Naive B cell (primary cell): ENCODE results near the gene XPNPEP3. TPM values are rescaled to one million over a fixed set of nuclear protein-coding genes. Genes with fewer than 3 reads are reported as not detected.
"Not testable (repeated sequence)": the region's sequence is repeated elsewhere in the genome, so short reads cannot be mapped to it uniquely, and the experiment has no call there.

Experiments
- ATAC-seq, 2 donors: fragments of 150-1000 bp; cut with Tn5 transposase; 2 replicates each; pipeline ENCODE4 v1.10.0; 2021; ENCODE audit warnings: low read depth in 2 of 2, mild to moderate bottlenecking in 2 of 2, moderate library complexity in 2 of 2
- DNase-seq: peaks from one replicate; pipeline ENCODE4 v3.0.0; 2022
- H3K27ac Mint-ChIP-seq, 6 donors: one replicate each; pipeline ENCODE4 v1.8.0; 2020 to 2022; ENCODE audit warnings: mild to moderate bottlenecking in 6 of 6, mixed read lengths in 6 of 6, moderate library complexity in 5 of 6, inconsistent platforms in 2 of 6
- H3K27me3 Mint-ChIP-seq, 3 donors: one replicate each; pipeline ENCODE4 v1.8.0; 2021 to 2022; ENCODE audit warnings: mixed read lengths in 3 of 3, mild to moderate bottlenecking in 1 of 3
- H3K36me3 Mint-ChIP-seq, 2 donors: one replicate each; pipeline ENCODE4 v1.8.0; 2020 to 2022; ENCODE audit warnings: mixed read lengths in 2 of 2, inconsistent platforms in 1 of 2, mild to moderate bottlenecking in 1 of 2
- H3K4me1 Mint-ChIP-seq, 3 donors: one replicate each; pipeline ENCODE4 v1.8.0; 2020 to 2022; ENCODE audit warnings: mixed read lengths in 3 of 3, inconsistent platforms in 1 of 3, mild to moderate bottlenecking in 1 of 3, moderate library complexity in 1 of 3
- H3K4me3 Mint-ChIP-seq, 8 donors: one replicate each; pipeline ENCODE4 v1.8.0; 2020 to 2022; ENCODE audit warnings: mild to moderate bottlenecking in 8 of 8, mixed read lengths in 8 of 8, moderate library complexity in 8 of 8, inconsistent platforms in 2 of 8
- H3K9me3 Mint-ChIP-seq, 7 donors: one replicate each; pipeline ENCODE4 v1.8.0; 2020 to 2022; ENCODE audit warnings: mixed read lengths in 7 of 7, mild to moderate bottlenecking in 5 of 7, inconsistent platforms in 2 of 7, moderate library complexity in 1 of 7
- polyA plus RNA-seq, 6 donors: library from polyadenylated mRNA; unstranded; fragments of 300-500 nt; fragmentation: Illumina TruSeq; gene quantifications; one replicate each; pipeline ENCODE4 v1.2.3, GENCODE V29; 2021; ENCODE audit warnings: low read depth in 6 of 6

Gene XPNPEP3
- polyA plus RNA-seq, 6 donors from 2014 or later, result 2.5 to 14.9 (median 7.8) TPM

DNA sequence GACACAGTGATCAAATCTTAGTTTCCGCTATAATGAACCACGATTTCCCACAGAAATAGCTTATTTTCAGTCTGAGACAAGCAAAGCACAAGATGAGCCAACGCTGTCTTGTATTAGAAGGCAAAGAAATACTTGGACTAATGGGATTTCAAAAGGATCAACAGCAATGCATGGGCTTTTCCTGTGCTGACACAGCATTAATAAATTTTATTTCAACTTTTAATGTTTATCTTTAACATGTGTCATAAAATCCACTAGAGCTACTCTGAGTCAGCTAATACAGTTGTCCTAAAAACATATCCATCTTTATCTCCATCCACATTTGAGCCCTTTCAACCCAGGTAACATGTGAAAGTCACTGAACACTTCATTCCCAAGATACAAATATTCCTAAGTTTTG, 22.3 kb upstream of the XPNPEP3 start:
- peaks cover 0 to 2% (median 0%) of the 10 kb centered on the region in 3 donors for H3K4me1 Mint-ChIP-seq
- peak overlapping the region in 2 of 6 donors; percentile 22 to 30 for H3K27ac Mint-ChIP-seq
- peaks cover 10 to 12% of the 10 kb centered on the region in 2 donors for H3K36me3 Mint-ChIP-seq

DNA sequence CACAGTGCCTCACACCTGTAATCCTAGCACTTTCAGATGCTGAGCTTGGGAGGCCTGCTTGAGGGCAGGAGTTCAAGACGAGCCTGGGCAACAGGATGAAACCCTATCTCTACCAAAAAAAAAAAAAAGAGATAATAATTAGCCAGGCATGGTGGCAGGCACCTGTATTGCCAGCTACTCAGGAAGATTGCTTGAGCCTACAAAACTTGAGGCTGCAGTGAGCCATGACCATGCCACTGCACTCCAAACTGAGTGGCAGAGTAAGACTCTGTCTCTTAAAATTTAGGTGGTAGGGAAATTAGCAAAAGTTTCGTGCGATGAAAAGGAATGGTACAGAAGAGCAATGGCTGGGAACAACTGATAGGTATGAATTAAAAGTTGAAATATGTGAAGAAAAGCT, 18.5 kb upstream of the XPNPEP3 start:
- H3K36me3 Mint-ChIP-seq, result peaks cover 16 to 22% of the 10 kb centered on the region in 2 donors
- H3K4me1 Mint-ChIP-seq, result peaks cover 0 to 6% (median 2%) of the 10 kb centered on the region in 3 donors
- H3K27ac Mint-ChIP-seq, result peak overlapping the region in 1 of 6 donors; percentile 22
- no peak for DNase-seq
- no peak for ATAC-seq
- no peaks in the 10 kb centered on the region for H3K9me3 Mint-ChIP-seq
- H3K4me3 Mint-ChIP-seq, result no peak overlapping the region
- no peaks in the 10 kb centered on the region for H3K27me3 Mint-ChIP-seq

More for the DNA sequence above, 22.3 kb upstream of the XPNPEP3 start:
- DNase-seq, result no peak
- H3K9me3 Mint-ChIP-seq, result no peaks in the 10 kb centered on the region
- H3K27me3 Mint-ChIP-seq, result no peaks in the 10 kb centered on the region
- no peak overlapping the region for H3K4me3 Mint-ChIP-seq
- ATAC-seq, result no peak

DNA sequence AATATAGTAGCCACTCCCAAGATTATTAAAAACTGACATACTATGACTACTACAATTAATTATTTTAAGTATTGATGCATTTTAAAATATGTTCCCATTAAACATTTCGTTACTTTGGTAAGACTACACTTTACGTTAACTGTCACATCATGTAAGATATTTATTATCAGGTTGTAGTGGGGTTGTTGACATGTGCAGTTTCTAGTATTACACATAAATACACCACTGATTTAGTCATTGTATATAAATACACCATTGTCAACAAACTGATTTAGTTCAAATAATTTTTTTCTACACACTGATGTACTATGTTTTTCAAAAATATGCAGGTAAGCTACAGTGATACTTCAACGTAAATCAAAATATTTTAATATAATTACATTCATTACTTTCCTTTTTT, 12.0 kb upstream of the XPNPEP3 start:
- Mint-ChIP-seq H3K4me3 (no peak overlapping the region), H3K4me1 (peaks cover 0 to 6% (median 3%) of the 10 kb centered on the region in 3 donors), H3K36me3 (peaks cover 11 to 17% of the 10 kb centered on the region in 2 donors), H3K27me3 (no peaks in the 10 kb centered on the region), H3K9me3 (no peaks in the 10 kb centered on the region), H3K27ac (no peak overlapping the region)
- ATAC-seq (no peak), DNase-seq (no peak)

- ATAC-seq, H3K4me1 Mint-ChIP-seq, H3K27ac Mint-ChIP-seq, H3K4me3 Mint-ChIP-seq, H3K27me3 Mint-ChIP-seq, DNase-seq, H3K9me3 Mint-ChIP-seq: not testable (repeated sequence)
- peaks cover 9 to 11% of the 10 kb centered on the region in 2 donors for H3K36me3 Mint-ChIP-seq
Measured at GRCh38 chr22:40845816-40846215, 11.1 kb upstream of the XPNPEP3 start.

DNA sequence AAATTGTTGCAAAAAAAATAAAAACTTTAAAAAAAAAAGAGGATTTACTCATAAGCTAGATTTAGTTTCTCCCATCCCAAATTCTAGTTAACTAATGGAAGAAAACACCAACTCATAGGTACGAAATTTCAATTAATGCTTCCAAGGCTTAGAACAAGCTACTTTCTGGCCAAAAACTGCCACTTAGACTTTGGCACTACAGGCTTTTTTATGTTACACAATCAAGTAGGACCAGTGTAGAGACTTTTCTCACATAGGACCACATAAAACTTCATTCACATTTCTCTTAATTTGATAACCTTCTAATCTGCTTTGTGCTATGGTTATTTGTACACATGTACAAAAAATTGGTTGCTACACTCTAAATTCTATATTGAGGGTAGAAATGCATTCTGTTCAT, 3.6 kb upstream of the XPNPEP3 start:
- H3K9me3 Mint-ChIP-seq, result no peaks in the 10 kb centered on the region
- H3K4me3 Mint-ChIP-seq, result peak overlapping the region in 1 of 8 donors; percentile 57
- ATAC-seq (no peak), DNase-seq (no peak)
- no peaks in the 10 kb centered on the region for H3K27me3 Mint-ChIP-seq
- peak overlapping the region in 3 of 6 donors; percentile 28 to 83 (median 49) for H3K27ac Mint-ChIP-seq
- no peaks in the 10 kb centered on the region for H3K36me3 Mint-ChIP-seq
- peaks cover 18 to 42% (median 26%) of the 10 kb centered on the region in 3 donors for H3K4me1 Mint-ChIP-seq

GRCh38 chr22:40853961-40854360, 3.0 kb upstream of the XPNPEP3 start:
- Mint-ChIP-seq H3K4me3 (peak overlapping the region in 2 of 8 donors; percentile 53 to 95), H3K9me3 (no peaks in the 10 kb centered on the region), H3K27me3 (no peaks in the 10 kb centered on the region), H3K27ac (peak overlapping the region in 3 of 6 donors; percentile 28 to 83 (median 49)), H3K4me1 (peaks cover 18 to 47% (median 26%) of the 10 kb centered on the region in 3 donors), H3K36me3 (no peaks in the 10 kb centered on the region)
- no peak for ATAC-seq
- DNase-seq, result no peak

DNA sequence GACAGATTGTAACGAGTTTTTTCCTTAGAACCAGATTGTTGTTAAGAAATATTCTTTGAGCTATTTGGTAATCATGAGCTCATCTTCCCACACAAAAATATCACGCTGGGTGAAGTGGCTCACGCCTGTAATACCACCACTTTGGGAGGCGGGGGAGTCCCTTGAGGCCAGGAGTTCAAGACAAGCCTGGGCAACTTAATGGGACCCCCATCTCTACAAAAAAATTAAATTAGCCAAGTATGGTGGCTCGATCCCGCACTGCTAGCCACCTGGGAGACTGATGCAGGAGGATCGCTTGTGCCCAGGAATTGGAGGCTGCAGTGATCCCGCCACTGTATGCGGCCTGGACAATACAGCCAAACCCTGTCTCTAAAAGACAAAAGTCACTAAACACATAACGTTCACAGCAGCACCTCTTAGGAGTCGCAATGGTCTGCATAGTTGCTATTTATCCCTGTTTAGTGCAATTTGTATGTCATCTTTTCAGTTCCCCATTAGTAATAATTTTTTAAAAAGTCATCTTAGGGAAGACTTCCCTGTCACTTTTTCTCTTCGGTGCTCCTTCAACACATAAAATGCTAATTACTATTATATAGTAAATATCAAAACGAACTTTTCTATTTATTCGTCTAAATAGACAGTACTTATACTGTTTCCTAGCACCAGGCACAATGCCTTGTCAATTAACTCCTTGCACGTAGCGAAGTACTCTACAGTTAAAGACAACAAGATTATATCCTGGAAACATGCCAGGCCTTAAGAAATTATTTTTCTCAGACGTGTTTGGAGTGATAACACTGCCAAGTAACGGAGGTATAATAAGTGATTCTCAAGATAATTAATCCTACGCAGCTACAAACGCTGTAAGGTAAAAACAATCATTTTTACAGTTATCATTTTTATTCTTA, 1.6 kb upstream of the XPNPEP3 start:
- Mint-ChIP-seq H3K4me3 (peak overlapping the region; percentile 66 to 100 (median 96)), H3K36me3 (no peaks in the 10 kb centered on the region), H3K27ac (peak overlapping the region in 5 of 6 donors; percentile 97 to 100 (median 100)), H3K4me1 (peaks cover 18 to 47% (median 26%) of the 10 kb centered on the region in 3 donors), H3K9me3 (no peaks in the 10 kb centered on the region), H3K27me3 (no peaks in the 10 kb centered on the region)
- ATAC-seq, result no peak
- no peak for DNase-seq

GRCh38 chr22:40855979-40856512, 902 bp upstream of the XPNPEP3 start:
- H3K36me3 Mint-ChIP-seq, result peaks cover 0 to 5% of the 10 kb centered on the region in 2 donors
- H3K4me3 Mint-ChIP-seq, result peak overlapping the region; percentile 86 to 100 (median 97)
- H3K4me1 Mint-ChIP-seq, result peaks cover 18 to 46% (median 25%) of the 10 kb centered on the region in 3 donors
- ATAC-seq (peak; percentile 4 to 11), DNase-seq (no peak)
- peak overlapping the region; percentile 97 to 100 (median 100) for H3K27ac Mint-ChIP-seq
- no peaks in the 10 kb centered on the region for H3K27me3 Mint-ChIP-seq
- no peaks in the 10 kb centered on the region for H3K9me3 Mint-ChIP-seq

DNA sequence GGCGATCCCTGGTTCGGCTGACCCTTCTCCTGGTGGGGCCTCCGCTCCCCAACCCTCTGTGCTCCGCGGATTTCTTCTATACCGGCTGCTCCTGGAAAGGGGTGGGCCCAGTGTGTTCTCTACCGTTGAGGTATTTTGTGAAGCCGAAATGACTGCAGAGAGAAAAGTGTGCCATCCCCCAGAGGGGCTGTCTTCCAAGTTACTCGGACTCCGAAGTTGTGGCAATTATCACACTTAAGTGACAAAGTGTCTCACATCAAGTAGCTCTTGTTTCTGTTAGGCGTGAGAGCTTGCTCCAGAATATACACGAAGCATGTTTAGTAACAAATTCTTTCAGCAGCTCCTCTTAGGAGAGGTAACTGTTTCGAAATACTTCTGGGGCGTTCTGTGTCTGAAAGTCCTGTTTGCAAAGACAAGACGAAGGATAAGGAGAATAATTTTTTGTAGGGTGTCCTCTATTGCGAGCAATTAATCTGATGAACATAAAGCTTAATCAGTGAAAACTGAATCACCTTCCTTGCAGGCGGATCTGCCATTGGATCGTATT, 434 bp downstream of the XPNPEP3 start:
- DNase-seq (no peak), ATAC-seq (no peak)
- Mint-ChIP-seq H3K27ac (peak overlapping the region; percentile 97 to 100 (median 100)), H3K4me3 (peak overlapping the region; percentile 86 to 100 (median 97)), H3K36me3 (peaks cover 0 to 8% of the 10 kb centered on the region in 2 donors), H3K9me3 (no peaks in the 10 kb centered on the region), H3K27me3 (no peaks in the 10 kb centered on the region), H3K4me1 (peaks cover 19 to 41% (median 20%) of the 10 kb centered on the region in 3 donors)

GRCh38 chr22:40862013-40862412, 5.1 kb downstream of the XPNPEP3 start, which contains the start of gene DNAJB7:
DNAJB7 (minus strand) TSS chr22:40862113; CDS start chr22:40861994, 119 bp downstream.
- H3K4me3 Mint-ChIP-seq, result peak within 1 kb of the TSS in 1 of 8 donors; percentile 76
- H3K27ac Mint-ChIP-seq, result peak within 1 kb of the TSS in 3 of 6 donors; percentile 36 to 78 (median 66)
- H3K36me3 Mint-ChIP-seq, result peaks cover 0 to 8% of the 10 kb centered on the region in 2 donors
- peaks cover 16 to 35% (median 22%) of the 10 kb centered on the region in 3 donors for H3K4me1 Mint-ChIP-seq
- DNase-seq, result no peak
- no peaks in the 10 kb centered on the region for H3K27me3 Mint-ChIP-seq
- ATAC-seq, result no peak
- no peaks in the 10 kb centered on the region for H3K9me3 Mint-ChIP-seq

DNA sequence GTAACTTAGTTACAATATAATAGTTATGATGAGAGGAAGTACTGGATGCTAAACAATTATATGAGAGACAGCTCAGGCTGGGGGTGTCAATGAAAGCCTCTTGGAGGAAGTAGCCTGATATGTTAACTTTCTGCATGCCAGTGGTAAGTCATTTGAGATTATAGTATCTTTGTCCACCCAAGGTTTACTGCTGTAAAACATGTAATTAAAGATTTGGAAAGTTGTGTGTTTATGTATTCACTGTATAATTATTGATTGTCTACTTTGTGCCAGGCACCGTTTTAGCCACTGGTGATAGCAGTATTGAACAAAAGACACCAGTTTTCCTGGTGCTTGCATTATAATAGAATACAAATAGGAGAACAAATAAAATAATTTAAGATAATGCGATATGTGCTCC, 5.6 kb downstream of the XPNPEP3 start:
- peaks cover 16 to 30% (median 17%) of the 10 kb centered on the region in 3 donors for H3K4me1 Mint-ChIP-seq
- H3K36me3 Mint-ChIP-seq, result peaks cover 0 to 8% of the 10 kb centered on the region in 2 donors
- no peaks in the 10 kb centered on the region for H3K9me3 Mint-ChIP-seq
- ATAC-seq, result no peak
- H3K27me3 Mint-ChIP-seq, result no peaks in the 10 kb centered on the region
- DNase-seq, result no peak
- peak overlapping the region in 1 of 8 donors; percentile 37 for H3K4me3 Mint-ChIP-seq
- H3K27ac Mint-ChIP-seq, result peak overlapping the region in 3 of 6 donors; percentile 36 to 78 (median 66)

DNA sequence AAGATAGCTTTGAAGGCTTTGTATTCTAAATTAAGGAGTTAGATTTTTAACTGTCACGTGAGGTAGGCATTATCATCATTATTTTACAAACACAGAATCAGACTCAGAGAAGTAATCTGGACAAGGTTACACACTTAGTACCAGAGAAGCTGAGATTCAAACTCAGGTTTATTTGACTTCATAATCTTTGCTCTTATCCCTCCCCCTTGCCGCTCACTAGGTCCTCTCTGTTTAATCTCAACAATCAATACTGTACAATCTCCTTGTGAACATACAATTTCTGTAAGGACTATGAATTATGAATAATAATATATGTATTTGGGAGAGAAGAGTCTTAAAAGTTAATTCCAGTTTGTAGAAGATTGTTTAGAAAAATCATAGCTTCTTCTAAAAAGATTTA, 10.2 kb downstream of the XPNPEP3 start:
- Mint-ChIP-seq H3K27ac (peak overlapping the region in 1 of 6 donors; percentile 34), H3K9me3 (no peaks in the 10 kb centered on the region), H3K27me3 (no peaks in the 10 kb centered on the region), H3K4me3 (no peak overlapping the region), H3K36me3 (peaks cover 7 to 8% of the 10 kb centered on the region in 2 donors), H3K4me1 (peaks cover 11 to 16% (median 15%) of the 10 kb centered on the region in 3 donors)
- no peak for ATAC-seq
- DNase-seq, result no peak

- not testable (repeated sequence) for H3K36me3 Mint-ChIP-seq, DNase-seq, H3K27ac Mint-ChIP-seq, H3K27me3 Mint-ChIP-seq, ATAC-seq, H3K9me3 Mint-ChIP-seq
- peak overlapping the region in 1 of 8 donors; percentile 26 for H3K4me3 Mint-ChIP-seq
- peaks cover 11 to 16% (median 15%) of the 10 kb centered on the region in 3 donors for H3K4me1 Mint-ChIP-seq
Measured at GRCh38 chr22:40868379-40868778, 11.4 kb downstream of the XPNPEP3 start.
